SK-N-SH (cell line): ENCODE results near the gene NAXD.

Source experiments
- CTCF ChIP-seq: fragments of 200-600 bp; sonication (generic); IDR thresholded peaks from 2 replicates; pipeline ENCODE4 v1.6.1; 2017; ENCODE audit warnings: antibody characterized with exemption, mild to moderate bottlenecking, moderate library complexity
- ELF1 ChIP-seq: IDR thresholded peaks from 2 replicates; pipeline ENCODE4 v1.4.0; 2012
- EP300 ChIP-seq, 2 experiments: IDR thresholded peaks; 2 replicates each; pipeline versions ENCODE4 v1.4.0 to v1.6.1; 2012; ENCODE audit warnings: borderline replicate concordance in 1 of 2, low read depth in 1 of 2, low read length in 1 of 2
- GABPA ChIP-seq: IDR thresholded peaks from 2 replicates; pipeline ENCODE4 v1.4.0; 2012; ENCODE audit warnings: low read depth, mild to moderate bottlenecking
- MAX ChIP-seq: IDR thresholded peaks from 2 replicates; pipeline ENCODE4 v1.4.0; 2012; ENCODE audit warnings: low read depth
- POLR2AphosphoS5 ChIP-seq: IDR thresholded peaks from 2 replicates; pipeline ENCODE4 v1.6.1; 2012; ENCODE audit warnings: low read depth, low read length
- RAD21 ChIP-seq: IDR thresholded peaks from 2 replicates; pipeline ENCODE4 v1.6.1; 2012; ENCODE audit warnings: mild to moderate bottlenecking, low read length
- RFX5 ChIP-seq: IDR thresholded peaks from 2 replicates; pipeline ENCODE4 v1.6.1; 2012; ENCODE audit warnings: mild to moderate bottlenecking, improper control_type of control experiment, low read length
- SIN3A ChIP-seq: IDR thresholded peaks from 2 replicates; pipeline ENCODE4 v1.6.1; 2012; ENCODE audit warnings: low read depth, mild to moderate bottlenecking, low read length, moderate library complexity, borderline replicate concordance
- TAF1 ChIP-seq: IDR thresholded peaks from 2 replicates; pipeline ENCODE4 v1.6.1; 2012; ENCODE audit warnings: low read depth, mild to moderate bottlenecking, low read length, moderate library complexity, borderline replicate concordance
- TCF12 ChIP-seq: IDR thresholded peaks from 2 replicates; pipeline ENCODE4 v1.4.0; 2012
- YY1 ChIP-seq: IDR thresholded peaks from 2 replicates; pipeline ENCODE4 v1.4.0; 2012; ENCODE audit warnings: low read depth, mild to moderate bottlenecking

- TF ChIP-seq POLR2AphosphoS5 (no peak), YY1 (no peak), CTCF (no peak), EP300 (IDR thresholded peaks at IDR 0.05; ENCODE audit: borderline replicate concordance in 1 of 2, low read depth in 1 of 2, low read length in 1 of 2) (no peak), TCF12 (no peak), SIN3A (no peak), RFX5 (no peak), ELF1 (no peak), RAD21 (no peak), MAX (no peak), GABPA (no peak), TAF1 (no peak)
Observed at GRCh38 chr13:110636053-110636475, 20.7 kb downstream of the NAXD start.
